ENCODE measurements around the gene COMMD4.

- no peak for TF ChIP-seq EZH2 (IDR thresholded peaks at IDR 0.05; ENCODE audit: low read length, missing control alignments)
- TF ChIP-seq CTCF (conservative IDR thresholded peaks at IDR 0.05 in 1 of 2, IDR thresholded peaks at IDR 0.05 in 1 of 2; ENCODE audit: low read depth in 1 of 2, low read length in 2 of 2), result no peak
Measured at GRCh38 chr15:75366163-75366562, 30.3 kb downstream of the COMMD4 start.

Data from fibroblast of lung (primary cell).